Natural killer cell (primary cell): ENCODE results near the gene OTOS. TPM values are rescaled to one million over a fixed set of nuclear protein-coding genes. Genes with fewer than 3 reads are reported as not detected.
A peak's percentile ranks its signal among the peaks of the same experiment; 100 is the strongest.

Source experiments
- ATAC-seq, 3 donors: fragments of 150-1000 bp in 2 of 3; fragments of 200-7000 bp in 1 of 3; cut with Tn5 transposase; 1 replicate in 1 of 3; 2 replicates in 2 of 3; pipeline ENCODE4 v1.10.0; 2021; ENCODE audit warnings: mild to moderate bottlenecking in 2 of 3, moderate library complexity in 2 of 3
- DNase-seq, 2 donors: peaks; one replicate each; pipeline versions ENCODE4 v3.0.0 to v3.0.0-alpha.2; 2013 to 2021; ENCODE audit warnings: mixed read lengths in 1 of 2
- H3K27ac ChIP-seq: one replicate; pipeline ENCODE4 v1.5.1; 2013; ENCODE audit warnings: mild to moderate bottlenecking, low read length
- H3K27me3 ChIP-seq: one replicate; pipeline ENCODE4 v1.6.1; 2013; ENCODE audit warnings: low read length; ENCODE audit not compliant: control insufficient read depth, insufficient read depth
- H3K36me3 ChIP-seq: one replicate; pipeline ENCODE4 v1.6.1; 2013; ENCODE audit warnings: low read length; ENCODE audit not compliant: control insufficient read depth, insufficient read depth
- H3K4me1 ChIP-seq: one replicate; pipeline ENCODE4 v1.6.1; 2013; ENCODE audit warnings: low read length; ENCODE audit not compliant: control insufficient read depth, insufficient read depth
- H3K4me3 ChIP-seq: one replicate; pipeline ENCODE4 v1.5.1; 2013; ENCODE audit warnings: low read length
- H3K9me3 ChIP-seq: one replicate; pipeline ENCODE4 v1.6.1; 2013; ENCODE audit warnings: low read length; ENCODE audit not compliant: control insufficient read depth, insufficient read depth
- H3K27ac Mint-ChIP-seq, 2 donors: one replicate each; pipeline ENCODE4 v1.8.0; 2022; ENCODE audit warnings: mild to moderate bottlenecking in 2 of 2, mixed read lengths in 2 of 2, moderate library complexity in 1 of 2
- H3K27me3 Mint-ChIP-seq, 2 donors: one replicate each; pipeline ENCODE4 v1.8.0; 2022; ENCODE audit warnings: low read depth in 2 of 2, mixed read lengths in 2 of 2
- H3K36me3 Mint-ChIP-seq: one replicate; pipeline ENCODE4 v1.8.0; 2022; ENCODE audit warnings: mixed read lengths
- H3K4me1 Mint-ChIP-seq, 2 donors: one replicate each; pipeline ENCODE4 v1.8.0; 2022; ENCODE audit warnings: mixed read lengths in 2 of 2
- H3K4me3 Mint-ChIP-seq: one replicate; pipeline ENCODE4 v1.8.0; 2022; ENCODE audit warnings: mild to moderate bottlenecking, moderate library complexity, mixed read lengths
- H3K9me3 Mint-ChIP-seq, 2 donors: one replicate each; pipeline ENCODE4 v1.8.0; 2022; ENCODE audit warnings: mixed read lengths in 2 of 2
- WGBS: methylation state at CpG from one replicate; pipeline ENCODE4 v1.1.7; 2013; ENCODE audit warnings: missing lambda C conversion rate; ENCODE audit not compliant: insufficient coverage; 5-methylcytosine and 5-hydroxymethylcytosine counted together
- intact Hi-C: fragments of 100-400 bp; cut with micrococcal nuclease; formaldehyde crosslinking; loops from one replicate; pipeline ENCODE4 v1.14.2; 2022
- total RNA-seq, 4 donors: library from RNA; stranded (reverse); fragments of 120-200 nt in 1 of 4; gene quantifications; one replicate each; pipeline versions ENCODE4 v1.2.3 to v1.2.4, GENCODE V29; 2013 to 2022
- TF ChIP-seq, protein P1 (sequence below): fragments of 200-600 bp; IDR thresholded peaks from one replicate; pipeline ENCODE4 v1.8.0; 2022; ENCODE audit warnings: antibody characterized with exemption

OTOS gene
- total RNA-seq, 3 donors from 2014 or later (not counting 1 experiment from before 2014, with no cell fraction given) = not detected

DNA sequence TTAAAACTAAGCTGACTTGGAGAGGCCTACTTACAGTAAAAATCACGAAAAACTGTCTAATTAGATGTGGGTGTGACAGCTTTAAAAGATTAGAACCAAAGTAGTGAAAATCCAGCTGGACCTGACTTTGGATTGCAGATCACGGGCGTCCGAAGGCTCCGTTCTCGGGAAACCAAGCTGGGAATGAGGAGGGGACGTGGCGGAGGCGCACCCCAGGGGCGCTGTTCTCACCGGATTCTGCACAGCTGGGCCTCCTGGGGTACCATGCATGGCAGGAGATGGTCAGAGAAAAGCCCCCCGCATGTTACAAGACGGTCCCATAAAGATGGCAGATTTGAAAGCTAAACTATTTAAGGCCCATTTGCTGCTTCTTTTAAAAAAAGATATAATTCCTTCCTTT is 5.0 kb upstream of the OTOS start:
- H3K27ac ChIP-seq = no peak overlapping the region
- H3K27me3 ChIP-seq = no peaks in the 10 kb centered on the region
- intact Hi-C loops = loop anchor here (2.0 to 5.0 kb wide), 2 partner anchors 211 to 1108 kb away; no protein-coding TSS in a partner anchor
- Mint-ChIP-seq H3K27ac (no peak overlapping the region), H3K27me3 (no peaks in the 10 kb centered on the region), H3K4me3 (no peak overlapping the region), H3K4me1 (peaks cover 0 to 8% of the 10 kb centered on the region in 2 donors), H3K9me3 (no peaks in the 10 kb centered on the region), H3K36me3 (no peaks in the 10 kb centered on the region)
- H3K36me3 ChIP-seq = no peaks in the 10 kb centered on the region
- TF ChIP-seq, protein P1, sequence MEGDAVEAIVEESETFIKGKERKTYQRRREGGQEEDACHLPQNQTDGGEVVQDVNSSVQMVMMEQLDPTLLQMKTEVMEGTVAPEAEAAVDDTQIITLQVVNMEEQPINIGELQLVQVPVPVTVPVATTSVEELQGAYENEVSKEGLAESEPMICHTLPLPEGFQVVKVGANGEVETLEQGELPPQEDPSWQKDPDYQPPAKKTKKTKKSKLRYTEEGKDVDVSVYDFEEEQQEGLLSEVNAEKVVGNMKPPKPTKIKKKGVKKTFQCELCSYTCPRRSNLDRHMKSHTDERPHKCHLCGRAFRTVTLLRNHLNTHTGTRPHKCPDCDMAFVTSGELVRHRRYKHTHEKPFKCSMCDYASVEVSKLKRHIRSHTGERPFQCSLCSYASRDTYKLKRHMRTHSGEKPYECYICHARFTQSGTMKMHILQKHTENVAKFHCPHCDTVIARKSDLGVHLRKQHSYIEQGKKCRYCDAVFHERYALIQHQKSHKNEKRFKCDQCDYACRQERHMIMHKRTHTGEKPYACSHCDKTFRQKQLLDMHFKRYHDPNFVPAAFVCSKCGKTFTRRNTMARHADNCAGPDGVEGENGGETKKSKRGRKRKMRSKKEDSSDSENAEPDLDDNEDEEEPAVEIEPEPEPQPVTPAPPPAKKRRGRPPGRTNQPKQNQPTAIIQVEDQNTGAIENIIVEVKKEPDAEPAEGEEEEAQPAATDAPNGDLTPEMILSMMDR = no peak
- H3K9me3 ChIP-seq = no peaks in the 10 kb centered on the region
- DNase-seq (no peak), ATAC-seq (no peak)
- H3K4me1 ChIP-seq = peaks cover 2% of the 10 kb centered on the region
- H3K4me3 ChIP-seq = no peak overlapping the region
- 84% methylated on average over 13 of the region's 13 CpGs for WGBS

DNA sequence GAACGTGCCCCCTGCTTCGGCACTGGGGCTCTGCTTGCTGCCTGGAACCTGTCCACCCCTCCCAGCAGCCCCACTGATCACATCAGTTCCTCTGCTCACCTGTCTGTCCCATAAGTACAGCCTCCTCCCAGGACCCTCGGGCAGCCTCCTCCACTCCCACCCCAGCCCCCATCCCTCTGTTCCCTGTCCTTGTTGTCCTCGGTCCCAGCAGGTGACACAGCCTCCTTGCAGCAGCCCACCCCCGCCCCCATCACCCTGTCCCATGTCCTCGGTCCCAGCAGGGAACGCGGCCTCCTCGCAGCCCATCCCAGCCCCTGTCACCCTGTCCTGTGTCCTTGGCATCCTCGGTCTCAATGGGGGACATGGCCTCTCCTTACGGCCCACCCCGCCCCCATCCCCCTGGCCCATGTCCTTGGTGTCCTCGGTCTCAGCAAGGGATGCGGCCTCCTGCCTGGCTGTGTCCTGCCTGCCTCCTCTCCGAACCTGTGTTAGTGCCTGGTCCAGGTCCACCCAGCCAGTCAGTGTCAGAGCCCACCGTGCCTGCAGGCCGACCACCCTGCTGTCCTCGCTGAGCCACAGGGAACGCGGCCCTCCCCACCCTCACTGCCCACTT is 4.3 kb upstream of the OTOS start:
- no peak for ATAC-seq
- Histone ChIP-seq H3K9me3 (no peaks in the 10 kb centered on the region), H3K4me1 (peaks cover 2% of the 10 kb centered on the region), H3K27me3 (no peaks in the 10 kb centered on the region), H3K36me3 (no peaks in the 10 kb centered on the region), H3K27ac (no peak overlapping the region), H3K4me3 (no peak overlapping the region)
- intact Hi-C loops = loop anchor here (2.0 to 5.0 kb wide), 2 partner anchors 210 to 1107 kb away; no protein-coding TSS in a partner anchor
- H3K9me3 Mint-ChIP-seq = no peaks in the 10 kb centered on the region
- TF ChIP-seq, protein P1 = no peak
- H3K4me3 Mint-ChIP-seq = no peak overlapping the region
- no peak overlapping the region for H3K27ac Mint-ChIP-seq
- peaks cover 0 to 8% of the 10 kb centered on the region in 2 donors for H3K4me1 Mint-ChIP-seq
- no peaks in the 10 kb centered on the region for H3K27me3 Mint-ChIP-seq
- 84% methylated on average over 20 of the region's 20 CpGs for WGBS
- DNase-seq = no peak
- no peaks in the 10 kb centered on the region for H3K36me3 Mint-ChIP-seq

DNA sequence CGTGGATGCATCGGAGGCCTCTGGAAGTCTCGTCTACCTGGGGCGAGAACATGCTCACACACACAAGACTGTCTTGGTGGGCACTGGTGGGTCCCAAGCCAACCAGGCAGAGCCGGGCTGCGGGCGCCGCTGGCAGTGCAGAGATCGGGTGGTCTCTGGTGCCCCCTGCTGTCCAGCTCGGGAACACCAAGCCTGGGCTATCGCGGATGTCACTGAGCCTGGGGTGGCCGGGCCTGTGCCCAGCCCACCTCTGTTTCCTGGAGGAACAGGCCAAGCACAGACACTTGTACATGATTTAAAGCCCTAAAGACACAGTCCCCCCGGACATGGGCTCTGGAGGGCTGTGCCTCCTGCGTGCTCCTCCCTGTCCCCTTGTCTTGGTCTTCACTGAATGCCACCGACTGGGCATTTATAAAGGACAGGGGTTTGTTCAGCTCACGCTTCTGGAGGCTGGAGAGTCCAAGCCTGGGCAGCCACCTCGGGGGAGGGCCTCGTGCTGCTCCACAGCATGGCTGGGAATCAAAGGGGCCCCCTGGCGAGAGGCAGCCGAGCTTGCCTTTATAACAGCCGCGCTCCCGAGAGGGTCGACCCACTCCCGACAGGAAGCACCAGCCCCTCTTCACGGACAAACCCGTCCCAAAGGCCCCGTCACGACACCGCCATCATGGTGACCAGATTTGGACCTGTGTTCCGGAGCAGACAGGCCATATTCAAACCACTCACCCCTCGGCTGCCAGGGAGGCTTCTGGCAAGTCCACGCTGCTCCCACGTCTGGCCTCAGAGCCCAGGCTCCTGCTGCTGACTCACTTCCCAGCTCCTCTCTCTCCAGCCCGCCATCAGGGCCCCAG is 3.6 kb upstream of the OTOS start:
- Histone ChIP-seq H3K27ac (no peak overlapping the region), H3K36me3 (no peaks in the 10 kb centered on the region), H3K4me3 (no peak overlapping the region), H3K4me1 (peaks cover 2% of the 10 kb centered on the region), H3K27me3 (no peaks in the 10 kb centered on the region), H3K9me3 (no peaks in the 10 kb centered on the region)
- peaks cover 0 to 8% of the 10 kb centered on the region in 2 donors for H3K4me1 Mint-ChIP-seq
- ATAC-seq (peak; percentile 86 to 99 (median 98)), DNase-seq (peak; percentile 81 to 88)
- no peaks in the 10 kb centered on the region for H3K36me3 Mint-ChIP-seq
- intact Hi-C loops = loop anchor here (1.0 to 2.0 kb wide), 2 partner anchors 83 to 209 kb away; no protein-coding TSS in a partner anchor
- H3K9me3 Mint-ChIP-seq = no peaks in the 10 kb centered on the region
- no peak overlapping the region for H3K27ac Mint-ChIP-seq
- TF ChIP-seq, protein P1 = peak; percentile 90
- H3K4me3 Mint-ChIP-seq = no peak overlapping the region
- 39% methylated on average over 36 of the region's 36 CpGs for WGBS
- H3K27me3 Mint-ChIP-seq = no peaks in the 10 kb centered on the region
